K562 (cell line): ENCODE data around the gene KCNMB2. TPM values are rescaled to one million over a fixed set of nuclear protein-coding genes. Genes with fewer than 3 reads are reported as not detected.

Experiments
- ATAC-seq: fragments of 200-7000 bp; cut with Tn5 transposase; 3 replicates; pipeline ENCODE4 v1.9.1; 2020; ENCODE audit warnings: moderate library complexity
- BruUV-seq: library from RNA; stranded (reverse); fragments of 400-500 nt; replicated peaks from 2 replicates; lab custom pipeline; 2021; lab: Mats Ljungman, UMichigan
- CTCF ChIA-PET: fragments of 300-600 bp; formaldehyde crosslinking; extraction: SDS; loops from one replicate; lab custom pipeline; 2021; ENCODE audit warnings: low intra/inter-chr PET ratio; lab: Yijun Ruan, JAX
- POLR2A ChIA-PET: fragments of 300-600, 350-650 bp; sonication (Branson Sonifier 250); formaldehyde crosslinking; extraction: SDS; loops from one replicate; lab custom pipeline; 2021; ENCODE audit warnings: antibody characterized with exemption, inconsistent platforms; lab: Yijun Ruan, JAX
- DNase-seq, 4 experiments: peaks; one replicate each; pipeline versions ENCODE4 v3.0.0 to v3.0.0-alpha.2; 2011 to 2018; ENCODE audit warnings: low spot score in 3 of 4, mixed read lengths in 3 of 4; ENCODE audit errors: extremely low read depth in 1 of 4
- FAIRE-seq: peaks from 2 replicates; lab custom pipeline; 2011; peaks lifted over from hg19 to GRCh38; lab: Jason Lieb, UNC
- H2AFZ ChIP-seq: 2 replicates; pipeline ENCODE4 v1.6.0; 2011; ENCODE audit warnings: low read depth, low read length, control low read depth, inconsistent platforms
- H3K27ac ChIP-seq: fragments of 200-600 bp; 3 replicates; pipeline ENCODE4 v1.8.0; 2011; ENCODE audit warnings: low read depth, mild to moderate bottlenecking, control low read depth, inconsistent platforms, low read length, moderate library complexity, mixed read lengths; ENCODE audit errors: extremely low read depth
- H3K27me3 ChIP-seq, 2 experiments: fragments of 300-600 bp in 1 of 2; 2 replicates in 1 of 2; 3 replicates in 1 of 2; pipeline versions ENCODE4 v1.6.0 to v1.8.0; 2011; ENCODE audit warnings: inconsistent platforms in 2 of 2, low read length in 2 of 2, mild to moderate bottlenecking in 1 of 2, mixed read lengths in 1 of 2, moderate library complexity in 1 of 2; ENCODE audit not compliant: control insufficient read depth in 2 of 2, insufficient read depth in 2 of 2
- H3K36me3 ChIP-seq: fragments of 300-600 bp; 3 replicates; pipeline ENCODE4 v1.8.0; 2011; ENCODE audit warnings: mild to moderate bottlenecking, low read length, inconsistent platforms; ENCODE audit not compliant: control insufficient read depth, insufficient read depth
- H3K4me1 ChIP-seq, 2 experiments: fragments of 200-600 bp in 1 of 2; replicated peaks in 1 of 2; 2 replicates in 1 of 2; 3 replicates in 1 of 2; pipeline versions ENCODE4 v1.5.1 to v1.8.0; 2011; ENCODE audit warnings: inconsistent platforms in 2 of 2, low read length in 2 of 2, mild to moderate bottlenecking in 1 of 2, mixed read lengths in 1 of 2, moderate library complexity in 1 of 2; ENCODE audit not compliant: control insufficient read depth in 2 of 2, insufficient read depth in 2 of 2
- H3K4me2 ChIP-seq: 2 replicates; pipeline ENCODE4 v1.6.1; 2011; ENCODE audit warnings: low read length, control low read depth, inconsistent platforms, mixed read lengths; ENCODE audit not compliant: insufficient read depth
- H3K4me3 ChIP-seq: fragments of 200-600 bp; sonication (generic), shearing (Covaris generic); 2 replicates; pipeline ENCODE4 v1.5.1; 2016; ENCODE audit warnings: control low read depth, inconsistent platforms
- H3K79me2 ChIP-seq: fragments of 200-600 bp; 3 replicates; pipeline ENCODE4 v1.8.0; 2011; ENCODE audit warnings: low read length, inconsistent platforms; ENCODE audit not compliant: control insufficient read depth, insufficient read depth
- H3K9ac ChIP-seq, 2 experiments: 2 replicates each; pipeline versions ENCODE4 v1.6.0 to v1.6.1; 2011; ENCODE audit warnings: low read depth in 2 of 2, low read length in 2 of 2, control low read depth in 1 of 2, inconsistent platforms in 1 of 2, mild to moderate bottlenecking in 1 of 2, mixed read lengths in 1 of 2; ENCODE audit not compliant: insufficient read depth in 1 of 2
- H3K9me1 ChIP-seq: one replicate; pipeline ENCODE4 v1.6.0; 2011; ENCODE audit warnings: inconsistent platforms, mild to moderate bottlenecking, low read length, moderate library complexity; ENCODE audit not compliant: control insufficient read depth, insufficient read depth
- H3K9me3 ChIP-seq: replicated peaks from 2 replicates; pipeline ENCODE4 v1.5.1; 2011; ENCODE audit warnings: low read depth, low read length, inconsistent platforms; ENCODE audit not compliant: control insufficient read depth, insufficient read depth
- H4K20me1 ChIP-seq: replicated peaks from 2 replicates; pipeline ENCODE4 v1.6.1; 2011; ENCODE audit warnings: low read length, inconsistent platforms, mixed read lengths; ENCODE audit not compliant: control insufficient read depth, insufficient read depth
- BDP1 ChIP-seq: IDR thresholded peaks from 3 replicates; pipeline ENCODE4 v1.6.1; 2011; ENCODE audit not compliant: insufficient read length, insufficient read depth
- BRD4 ChIP-seq: fragments of 200-600 bp; sonication (generic); IDR thresholded peaks from 2 replicates; pipeline ENCODE4 v1.6.1; 2017; ENCODE audit warnings: inconsistent platforms
- DIDO1 ChIP-seq: fragments of 450-650 bp; IDR thresholded peaks from 2 replicates; pipeline ENCODE4 v1.6.1; 2016; ENCODE audit warnings: low read depth, missing biosample characterization, missing genetic modification characterization
- ETV6 ChIP-seq, 3 experiments: fragments of 150-350 bp in 1 of 3; sonication (generic) in 1 of 3; formaldehyde crosslinking in 1 of 3; IDR thresholded peaks; 2 replicates each; pipeline versions ENCODE4 v1.6.1 to v1.8.0; 2014 to 2022; ENCODE audit warnings: borderline replicate concordance in 2 of 3, low read depth in 2 of 3, antibody characterized with exemption in 1 of 3, low read length in 1 of 3, mild to moderate bottlenecking in 1 of 3, missing genetic modification reagents in 1 of 3
- FOXJ2 ChIP-seq: fragments of 200-800 bp; sonication (Bioruptor generic); IDR thresholded peaks from 2 replicates; pipeline ENCODE4 v1.6.1; 2016; ENCODE audit warnings: missing genetic modification characterization, missing compliant biosample characterization
- GABPA ChIP-seq: fragments of 200-800 bp; sonication (Bioruptor generic); conservative IDR thresholded peaks from 2 replicates; pipeline ENCODE4 v1.6.1; 2016; ENCODE audit warnings: low read depth, missing genetic modification characterization, missing compliant biosample characterization
- RBFOX2 ChIP-seq: fragments of 200-400 bp; formaldehyde crosslinking; IDR thresholded peaks from 2 replicates; pipeline ENCODE4 v1.6.1; 2017; ENCODE audit warnings: low read depth, mild to moderate bottlenecking, low read length, moderate library complexity
- TEAD2 ChIP-seq: fragments of 450-650 bp; IDR thresholded peaks from 2 replicates; pipeline ENCODE4 v1.6.1; 2016; ENCODE audit warnings: missing genetic modification characterization, control low read depth, missing compliant biosample characterization
- XRCC3 ChIP-seq: fragments of 450-650 bp; IDR thresholded peaks from 2 replicates; pipeline ENCODE4 v1.6.1; 2017; ENCODE audit warnings: mild to moderate bottlenecking, moderate library complexity
- ZBTB8A ChIP-seq: fragments of 450-650 bp; IDR thresholded peaks from 2 replicates; pipeline ENCODE4 v1.6.1; 2018; ENCODE audit warnings: mild to moderate bottlenecking, moderate library complexity; ENCODE audit not compliant: partially characterized antibody
- ZFP1 ChIP-seq: fragments of 450-650 bp; formaldehyde crosslinking; IDR thresholded peaks from 2 replicates; pipeline ENCODE4 v1.4.0; 2020; ENCODE audit warnings: mild to moderate bottlenecking, mixed read lengths
- ZKSCAN3 ChIP-seq: fragments of 250-450 bp; sonication (Bioruptor Pico); IDR thresholded peaks from 2 replicates; pipeline ENCODE4 v1.4.0; 2020
- ZNF175 ChIP-seq: fragments of 200-800 bp; sonication (Bioruptor generic); IDR thresholded peaks from 2 replicates; pipeline ENCODE4 v1.6.1; 2016; ENCODE audit warnings: low read depth, mild to moderate bottlenecking, missing genetic modification characterization, missing compliant biosample characterization
- ZNF766 ChIP-seq: fragments of 200-800 bp; sonication (Bioruptor generic); conservative IDR thresholded peaks from 2 replicates; pipeline ENCODE4 v1.6.1; 2016; ENCODE audit warnings: missing genetic modification characterization, missing compliant biosample characterization
- ZNF780A ChIP-seq: fragments of 250-450 bp; sonication (Bioruptor Pico); IDR thresholded peaks from 2 replicates; pipeline ENCODE4 v1.5.0; 2021; ENCODE audit warnings: mild to moderate bottlenecking
- WGBS: fragments of 100-300 bp; shearing (Covaris generic); methylation state at CpG from one replicate; pipeline ENCODE4 v1.1.6; 2016; ENCODE audit warnings: low coverage, mixed read lengths; ENCODE audit not compliant: insufficient coverage; ENCODE audit errors: missing lambda C conversion rate; 5-methylcytosine and 5-hydroxymethylcytosine counted together
- in situ Hi-C: fragments of 300-500 bp; cut with MboI; formaldehyde crosslinking; loops from 4 replicates; pipeline ENCODE4 v1.15.0; 2018; ENCODE audit warnings: inconsistent platforms, mixed read lengths
- intact Hi-C: fragments of 100-400 bp; cut with micrococcal nuclease; formaldehyde crosslinking; loops from 2 replicates; pipeline ENCODE4 v1.14.2; 2022
- polyA plus RNA-seq, 8 experiments: library from polyadenylated mRNA; depleted of rRNA in 4 of 8; stranded (reverse) in 5 of 8; unstranded in 3 of 8; fragments of >200 nt; fragmentation: Nextera tagmentation in 2 of 8; fragmentation: Illumina TruSeq in 1 of 8; extraction: Ambion mirVana in 2 of 8; extraction: Trizol in 1 of 8; gene quantifications; 2 replicates each; pipeline versions ENCODE4 v1.2.1 to v1.2.3, GENCODE V29; 2011 to 2014; ENCODE audit warnings: inconsistent platforms in 1 of 8, missing spikeins in 1 of 8
- total RNA-seq, 7 experiments: library from RNA; depleted of rRNA in 6 of 7; stranded (reverse); fragments of >200 nt in 6 of 7; fragmentation: Illumina TruSeq in 2 of 7; extraction: Trizol in 2 of 7; gene quantifications; 2 replicates each; pipeline versions ENCODE4 v1.2.1 to v1.2.3, GENCODE V29; 2011 to 2021; ENCODE audit warnings: low replicate concordance in 1 of 7

The KCNMB2 gene
- total and polyA plus RNA-seq, 9 of the 15 experiments (the other 6 are each of a cell fraction or from before 2014, with no cell fraction given): 0.04 to 0.15 TPM; not detected in 7

- H2AFZ ChIP-seq: no peak overlapping the region
- no peak overlapping the region for H3K9ac ChIP-seq
- no peaks in the 10 kb centered on the region for H3K79me2 ChIP-seq
- H4K20me1 ChIP-seq: no peaks in the 10 kb centered on the region
- no TSS peak for BruUV-seq
- ATAC-seq: no peak
- in situ Hi-C loops (no loop called here), intact Hi-C loops (no loop called here)
- H3K27me3 ChIP-seq: no peaks in the 10 kb centered on the region
- H3K4me3 ChIP-seq: no peak overlapping the region
- no peaks in the 10 kb centered on the region for H3K36me3 ChIP-seq
- no peaks in the 10 kb centered on the region for H3K9me1 ChIP-seq
- 0% methylated on average over 4 of the region's 4 CpGs for WGBS
- no peaks in the 10 kb centered on the region for H3K9me3 ChIP-seq
- no peaks in the 10 kb centered on the region for H3K4me1 ChIP-seq
- POLR2A ChIA-PET: interaction anchor here (0.9 kb wide), 1 partner anchor 28 kb away, joined by 3 read pairs; no protein-coding TSS in a partner anchor
- CTCF ChIA-PET: no interaction called here
- no peak for TF ChIP-seq ZNF780A
- TF ChIP-seq RBFOX2: no peak
- TF ChIP-seq ZBTB8A: no peak
- TF ChIP-seq FOXJ2 (tag): no peak
- TF ChIP-seq ZKSCAN3: no peak
- no peak for TF ChIP-seq TEAD2 (tag)
- no peak for TF ChIP-seq BDP1
- TF ChIP-seq DIDO1 (tag): no peak
- no peak for TF ChIP-seq GABPA
- TF ChIP-seq ZFP1 (CRISPR knock-in tag): no peak
- TF ChIP-seq ZNF175 (CRISPR knock-in tag): no peak
- no peak for TF ChIP-seq BRD4
- TF ChIP-seq ZNF766 (CRISPR knock-in tag): no peak
- no peak for TF ChIP-seq XRCC3
- TF ChIP-seq ETV6 (IDR thresholded peaks at IDR 0.05; ENCODE audit: borderline replicate concordance in 1 of 2, low read depth in 2 of 2, low read length in 1 of 2): no peak
- TF ChIP-seq ETV6 (CRISPR knock-in tag; IDR thresholded peaks at IDR 0.05; ENCODE audit: borderline replicate concordance): no peak
- H3K27ac ChIP-seq: no peak overlapping the region
- no peak overlapping the region for H3K4me2 ChIP-seq
- FAIRE-seq: no peak
- DNase-seq: no peak
Observed at GRCh38 chr3:178583963-178584575, 47.8 kb downstream of the KCNMB2 start.
